ENCODE results near the gene CARD11.

GRCh38 chr7:2919256-2919655 lies 124.4 kb downstream of the CARD11 start:
- TF ChIP-seq CTCF (IDR thresholded peaks at IDR 0.05) (no peak), MAX (IDR thresholded peaks at IDR 0.05; ENCODE audit: low read depth) (no peak), JUND (IDR thresholded peaks at IDR 0.05) (no peak), IRF3 (IDR thresholded peaks at IDR 0.05; ENCODE audit: low read depth, low read length) (no peak), TCF12 (IDR thresholded peaks at IDR 0.05) (no peak), TEAD4 (IDR thresholded peaks at IDR 0.05; ENCODE audit: borderline replicate concordance, insufficient read depth) (no peak), USF1 (IDR thresholded peaks at IDR 0.05; ENCODE audit: borderline replicate concordance, low read depth) (no peak), USF2 (IDR thresholded peaks at IDR 0.05; ENCODE audit: borderline replicate concordance, low read depth, low read length) (no peak), GATA2 (CRISPR knock-in tag; IDR thresholded peaks at IDR 0.05) (no peak), RCOR1 (IDR thresholded peaks at IDR 0.05; ENCODE audit: low read length) (no peak), REST (IDR thresholded peaks at IDR 0.05; ENCODE audit: low read depth, low read length) (no peak), YY1 (IDR thresholded peaks at IDR 0.05; ENCODE audit: low read depth) (no peak), NFIC (IDR thresholded peaks at IDR 0.05; ENCODE audit: borderline replicate concordance) (no peak), GABPA (IDR thresholded peaks at IDR 0.05; ENCODE audit: low read depth) (no peak)

Measured in SK-N-SH (cell line).